Osteoblast (primary cell): ENCODE data around the gene MALT1. TPM values are rescaled to one million over a fixed set of nuclear protein-coding genes. Genes with fewer than 3 reads are reported as not detected.

ENCODE experiments used
- DNase-seq: peaks from one replicate; pipeline ENCODE4 v3.0.0; 2011; ENCODE audit warnings: low spot score, mixed read lengths; ENCODE audit not compliant: insufficient read length; ENCODE audit errors: missing footprints
- H2AFZ ChIP-seq: 2 replicates; pipeline ENCODE4 v1.6.0; 2011; ENCODE audit warnings: mild to moderate bottlenecking, low read length
- H3K27ac ChIP-seq: 2 replicates; pipeline ENCODE4 v1.5.1; 2011; ENCODE audit warnings: mild to moderate bottlenecking, low read depth, low read length, moderate library complexity
- H3K27me3 ChIP-seq: 2 replicates; pipeline ENCODE4 v1.6.0; 2012; ENCODE audit warnings: mild to moderate bottlenecking, control low read depth, inconsistent platforms, low read length, moderate library complexity; ENCODE audit not compliant: insufficient read depth
- H3K36me3 ChIP-seq: 2 replicates; pipeline ENCODE4 v1.5.1; 2011; ENCODE audit warnings: mild to moderate bottlenecking, low read length, control low read depth, moderate library complexity; ENCODE audit not compliant: insufficient read depth
- H3K4me1 ChIP-seq: 2 replicates; pipeline ENCODE4 v1.5.1; 2011; ENCODE audit warnings: mild to moderate bottlenecking, low read length, control low read depth, moderate library complexity; ENCODE audit not compliant: insufficient read depth
- H3K4me2 ChIP-seq: 2 replicates; pipeline ENCODE4 v1.6.0; 2011; ENCODE audit warnings: mild to moderate bottlenecking, low read length; ENCODE audit not compliant: insufficient read depth
- H3K4me3 ChIP-seq: fragments of 200-600 bp; sonication (generic); 3 replicates; pipeline ENCODE4 v1.5.1; 2012; ENCODE audit warnings: mild to moderate bottlenecking, low read length, inconsistent platforms; ENCODE audit not compliant: insufficient read depth
- H3K79me2 ChIP-seq: 2 replicates; pipeline ENCODE4 v1.6.0; 2012; ENCODE audit warnings: mild to moderate bottlenecking, low read length, control low read depth, inconsistent platforms; ENCODE audit not compliant: insufficient read depth
- H3K9me3 ChIP-seq: 2 replicates; pipeline ENCODE4 v1.5.1; 2011; ENCODE audit warnings: low read depth, low read length, control low read depth
- H4K20me1 ChIP-seq: 2 replicates; pipeline ENCODE4 v1.6.0; 2012; ENCODE audit warnings: mild to moderate bottlenecking, low read length, control low read depth; ENCODE audit not compliant: insufficient read depth
- total RNA-seq: library from RNA; depleted of rRNA; stranded (reverse); fragments of >200 nt; gene quantifications from 2 replicates; pipeline ENCODE4 v1.2.3, GENCODE V29; 2012
- TF ChIP-seq, protein P1 (sequence below): IDR thresholded peaks from 2 replicates; pipeline ENCODE4 v1.5.1; 2011; ENCODE audit warnings: mild to moderate bottlenecking, low read depth, low read length, moderate library complexity; ENCODE audit errors: extremely low read depth

Gene MALT1
- total RNA-seq, 1 donor, result 55.7 TPM

DNA sequence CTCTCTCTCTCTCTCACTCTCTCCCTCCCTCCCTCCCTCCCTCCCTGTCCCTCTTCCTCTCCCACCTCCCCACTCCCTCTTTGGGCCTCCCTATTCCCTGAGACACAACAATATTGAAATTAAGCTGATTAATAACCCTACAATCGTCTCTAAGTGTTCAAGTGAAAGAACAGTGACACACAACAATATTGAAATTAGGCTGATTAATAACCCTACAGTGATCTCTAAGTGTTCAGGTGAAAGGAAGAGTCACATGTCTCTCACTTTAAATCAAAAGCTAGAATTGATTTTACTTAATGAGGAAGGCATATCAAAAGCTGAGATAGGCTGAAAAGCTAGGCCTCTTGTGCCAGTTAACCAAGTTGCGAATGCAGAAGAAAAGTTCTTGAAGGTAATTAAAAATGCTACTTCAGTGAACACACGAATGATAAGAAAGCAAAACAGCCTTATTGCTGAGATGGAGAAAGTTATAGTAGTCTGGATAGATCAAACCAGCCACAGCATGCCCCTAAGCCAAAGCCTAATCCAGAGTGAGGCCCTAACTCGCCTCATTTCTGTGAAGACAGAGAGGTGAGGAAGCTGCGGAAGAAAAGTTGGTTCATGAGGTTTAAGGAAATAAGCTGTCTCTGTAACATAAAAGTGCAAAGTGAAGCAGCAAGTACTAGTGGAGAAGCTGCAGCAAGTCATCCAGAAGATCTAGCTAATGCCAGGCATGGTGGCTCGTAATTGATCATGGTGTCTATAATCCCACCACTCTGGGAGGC is 21.3 kb downstream of the MALT1 start:
- Histone ChIP-seq H3K4me2 (no peak overlapping the region), H4K20me1 (peaks cover 7% of the 10 kb centered on the region), H3K4me1 (no peaks in the 10 kb centered on the region), H3K27ac (no peak overlapping the region), H3K79me2 (peaks cover 44% of the 10 kb centered on the region), H3K4me3 (no peak overlapping the region), H2AFZ (no peak overlapping the region), H3K9me3 (no peaks in the 10 kb centered on the region), H3K36me3 (peaks cover 23% of the 10 kb centered on the region), H3K27me3 (no peaks in the 10 kb centered on the region)
- TF ChIP-seq, protein P1, sequence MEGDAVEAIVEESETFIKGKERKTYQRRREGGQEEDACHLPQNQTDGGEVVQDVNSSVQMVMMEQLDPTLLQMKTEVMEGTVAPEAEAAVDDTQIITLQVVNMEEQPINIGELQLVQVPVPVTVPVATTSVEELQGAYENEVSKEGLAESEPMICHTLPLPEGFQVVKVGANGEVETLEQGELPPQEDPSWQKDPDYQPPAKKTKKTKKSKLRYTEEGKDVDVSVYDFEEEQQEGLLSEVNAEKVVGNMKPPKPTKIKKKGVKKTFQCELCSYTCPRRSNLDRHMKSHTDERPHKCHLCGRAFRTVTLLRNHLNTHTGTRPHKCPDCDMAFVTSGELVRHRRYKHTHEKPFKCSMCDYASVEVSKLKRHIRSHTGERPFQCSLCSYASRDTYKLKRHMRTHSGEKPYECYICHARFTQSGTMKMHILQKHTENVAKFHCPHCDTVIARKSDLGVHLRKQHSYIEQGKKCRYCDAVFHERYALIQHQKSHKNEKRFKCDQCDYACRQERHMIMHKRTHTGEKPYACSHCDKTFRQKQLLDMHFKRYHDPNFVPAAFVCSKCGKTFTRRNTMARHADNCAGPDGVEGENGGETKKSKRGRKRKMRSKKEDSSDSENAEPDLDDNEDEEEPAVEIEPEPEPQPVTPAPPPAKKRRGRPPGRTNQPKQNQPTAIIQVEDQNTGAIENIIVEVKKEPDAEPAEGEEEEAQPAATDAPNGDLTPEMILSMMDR, result no peak
- no peak for DNase-seq

- Histone ChIP-seq H3K4me2 (no peak overlapping the region), H3K36me3 (peaks cover 20% of the 10 kb centered on the region), H3K4me3 (no peak overlapping the region), H4K20me1 (peaks cover 2% of the 10 kb centered on the region), H3K79me2 (peaks cover 33% of the 10 kb centered on the region), H3K9me3 (no peaks in the 10 kb centered on the region), H2AFZ (no peak overlapping the region), H3K4me1 (no peaks in the 10 kb centered on the region), H3K27ac (no peak overlapping the region), H3K27me3 (no peaks in the 10 kb centered on the region)
- no peak for DNase-seq
- TF ChIP-seq, protein P1, result no peak
These were observed 23.0 kb downstream of the MALT1 start for GRCh38 chr18:58694221-58694620.

DNA sequence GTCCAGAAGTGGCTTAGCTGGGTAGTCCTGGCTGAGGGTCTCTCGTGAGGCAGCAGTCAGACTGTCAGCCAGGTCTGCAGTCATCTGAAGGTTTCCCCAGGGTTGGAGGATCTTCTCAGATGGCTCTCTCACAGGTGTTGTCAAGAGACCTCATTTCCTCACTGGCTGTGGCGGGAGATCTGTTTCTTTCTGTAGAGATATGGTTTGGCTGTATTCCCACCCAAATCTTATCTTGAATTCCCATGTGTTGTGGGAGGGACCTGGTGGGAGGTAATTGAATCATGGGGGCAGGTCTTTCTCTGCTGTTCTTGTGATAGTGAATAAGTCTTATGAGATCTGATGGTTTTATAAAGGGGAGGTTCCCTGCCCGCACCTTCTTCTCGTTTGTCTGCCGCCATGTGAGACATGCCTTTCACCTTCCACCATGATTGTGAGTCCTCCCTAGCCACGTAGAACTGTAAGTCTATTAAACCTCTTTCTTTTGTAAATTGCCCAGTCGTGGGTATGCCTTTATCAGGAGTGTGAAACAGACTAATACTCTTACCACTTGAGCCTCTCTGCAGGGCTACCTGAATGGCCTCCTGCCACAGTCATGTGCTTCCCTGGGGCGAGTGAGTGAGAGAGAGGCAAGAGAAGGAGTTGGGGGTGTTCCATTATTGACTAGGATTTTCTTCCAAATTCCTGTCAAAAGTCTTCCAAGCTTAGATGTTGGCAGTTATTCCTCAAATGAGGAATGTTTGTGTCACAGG is 23.6 kb downstream of the MALT1 start:
- no peaks in the 10 kb centered on the region for H3K27me3 ChIP-seq
- H3K27ac ChIP-seq, result no peak overlapping the region
- H4K20me1 ChIP-seq, result no peaks in the 10 kb centered on the region
- no peak overlapping the region for H3K4me3 ChIP-seq
- TF ChIP-seq, protein P1, result no peak
- no peak for DNase-seq
- peaks cover 27% of the 10 kb centered on the region for H3K79me2 ChIP-seq
- no peak overlapping the region for H2AFZ ChIP-seq
- H3K4me1 ChIP-seq, result no peaks in the 10 kb centered on the region
- peaks cover 13% of the 10 kb centered on the region for H3K36me3 ChIP-seq
- no peak overlapping the region for H3K4me2 ChIP-seq
- no peaks in the 10 kb centered on the region for H3K9me3 ChIP-seq

DNA sequence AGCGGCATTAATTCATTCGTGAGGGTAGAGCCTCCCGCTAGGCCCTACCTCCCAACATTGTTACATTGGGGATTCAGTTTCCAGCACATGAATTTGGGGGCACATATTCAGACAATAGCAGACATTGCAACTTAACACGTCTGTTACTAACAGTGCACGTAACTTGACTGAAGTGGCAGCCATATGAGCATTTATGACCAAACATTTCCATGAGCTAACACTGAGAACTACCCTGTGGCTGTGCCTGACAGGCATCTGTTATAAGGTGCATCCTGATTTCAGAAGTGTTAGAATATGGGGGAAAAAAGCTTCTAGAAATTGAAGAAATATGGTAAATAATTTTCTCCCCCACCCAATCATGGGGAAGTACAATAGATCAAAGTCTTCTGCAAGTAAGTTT is 24.5 kb downstream of the MALT1 start:
- Histone ChIP-seq H3K4me2 (no peak overlapping the region), H4K20me1 (no peaks in the 10 kb centered on the region), H3K4me3 (no peak overlapping the region), H3K27me3 (no peaks in the 10 kb centered on the region), H3K27ac (no peak overlapping the region), H3K36me3 (peaks cover 9% of the 10 kb centered on the region), H3K9me3 (no peaks in the 10 kb centered on the region), H3K79me2 (peaks cover 18% of the 10 kb centered on the region), H2AFZ (no peak overlapping the region), H3K4me1 (no peaks in the 10 kb centered on the region)
- TF ChIP-seq, protein P1, result no peak
- DNase-seq, result no peak
